GM10266 (cell line): ENCODE data around the gene DYNC2LI1.

Experiments used
- DNase-seq: peaks from one replicate; pipeline ENCODE4 v3.0.0; 2012; ENCODE audit errors: extremely low spot score
- TF ChIP-seq, protein P1 (sequence below): IDR thresholded peaks from 2 replicates; pipeline ENCODE4 v1.5.1; 2012; ENCODE audit warnings: mild to moderate bottlenecking, low read depth; ENCODE audit not compliant: control insufficient read depth, insufficient read depth; ENCODE audit errors: missing control alignments

Gene DYNC2LI1

GRCh38 chr2:43837831-43838559, 64.2 kb downstream of the DYNC2LI1 start:
- DNase-seq = no peak
- TF ChIP-seq, protein P1, sequence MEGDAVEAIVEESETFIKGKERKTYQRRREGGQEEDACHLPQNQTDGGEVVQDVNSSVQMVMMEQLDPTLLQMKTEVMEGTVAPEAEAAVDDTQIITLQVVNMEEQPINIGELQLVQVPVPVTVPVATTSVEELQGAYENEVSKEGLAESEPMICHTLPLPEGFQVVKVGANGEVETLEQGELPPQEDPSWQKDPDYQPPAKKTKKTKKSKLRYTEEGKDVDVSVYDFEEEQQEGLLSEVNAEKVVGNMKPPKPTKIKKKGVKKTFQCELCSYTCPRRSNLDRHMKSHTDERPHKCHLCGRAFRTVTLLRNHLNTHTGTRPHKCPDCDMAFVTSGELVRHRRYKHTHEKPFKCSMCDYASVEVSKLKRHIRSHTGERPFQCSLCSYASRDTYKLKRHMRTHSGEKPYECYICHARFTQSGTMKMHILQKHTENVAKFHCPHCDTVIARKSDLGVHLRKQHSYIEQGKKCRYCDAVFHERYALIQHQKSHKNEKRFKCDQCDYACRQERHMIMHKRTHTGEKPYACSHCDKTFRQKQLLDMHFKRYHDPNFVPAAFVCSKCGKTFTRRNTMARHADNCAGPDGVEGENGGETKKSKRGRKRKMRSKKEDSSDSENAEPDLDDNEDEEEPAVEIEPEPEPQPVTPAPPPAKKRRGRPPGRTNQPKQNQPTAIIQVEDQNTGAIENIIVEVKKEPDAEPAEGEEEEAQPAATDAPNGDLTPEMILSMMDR = no peak

GRCh38 chr2:43838560-43839267, 64.9 kb downstream of the DYNC2LI1 start, which contains the start of the genes ABCG5 and ABCG8:
Gene ABCG5 (minus strand): TSS chr2:43838839. CDS start chr2:43838679, 160 bp downstream.
Gene ABCG8 (plus strand): TSS chr2:43838971. CDS start chr2:43839054, 83 bp downstream.
- TF ChIP-seq, protein P1 = no peak
- no peak for DNase-seq

GRCh38 chr2:43839776-43840564, 66.1 kb downstream of the DYNC2LI1 start:
- DNase-seq = no peak
- TF ChIP-seq, protein P1 = no peak

GRCh38 chr2:43840965-43841364, 67.1 kb downstream of the DYNC2LI1 start:
- no peak for DNase-seq
- TF ChIP-seq, protein P1 = no peak

DNA sequence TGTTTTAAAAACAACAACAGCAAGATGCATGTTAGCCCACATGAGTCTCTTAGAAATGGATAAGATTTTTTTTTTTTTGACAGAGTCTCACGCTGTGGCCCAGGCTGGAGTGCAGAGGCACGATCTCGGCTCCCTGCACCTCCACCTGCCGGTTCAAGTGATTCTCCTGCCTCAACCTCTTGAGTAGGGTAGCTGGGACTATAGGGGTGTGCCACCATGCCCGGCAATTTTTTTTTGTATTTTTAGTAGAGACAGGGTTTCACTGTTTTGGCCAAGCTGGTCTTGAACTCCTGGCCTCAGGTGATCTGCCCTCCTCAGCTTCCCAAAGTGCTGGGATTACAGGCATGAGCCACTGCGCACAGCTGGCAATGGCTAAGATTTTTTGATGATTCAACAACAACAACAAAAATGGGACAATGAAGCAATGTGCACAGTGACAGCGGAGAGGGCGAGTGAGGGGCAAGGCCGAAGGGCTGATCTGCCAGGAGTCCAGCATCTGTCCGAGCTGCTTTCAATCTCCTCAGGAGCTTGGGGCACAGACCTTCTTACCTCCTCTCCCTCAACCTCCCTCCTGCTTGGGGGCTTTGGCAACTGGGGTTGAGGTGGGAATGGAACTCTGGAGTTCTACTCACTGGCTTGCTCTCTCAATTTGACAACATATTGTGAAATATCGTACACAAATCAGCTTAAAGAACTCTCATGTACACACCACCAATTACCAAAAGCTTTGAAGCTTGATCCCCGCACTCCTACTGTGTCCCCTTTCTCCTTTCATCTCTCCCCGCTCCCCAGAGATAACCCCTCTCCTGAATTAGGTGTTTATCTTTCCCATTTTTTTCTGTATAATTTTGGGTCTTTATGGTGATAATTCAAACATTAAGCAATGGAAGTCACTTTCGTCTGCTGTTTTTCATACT, 68.4 kb downstream of the DYNC2LI1 start:
- TF ChIP-seq, protein P1 = no peak
- no peak for DNase-seq

DNA sequence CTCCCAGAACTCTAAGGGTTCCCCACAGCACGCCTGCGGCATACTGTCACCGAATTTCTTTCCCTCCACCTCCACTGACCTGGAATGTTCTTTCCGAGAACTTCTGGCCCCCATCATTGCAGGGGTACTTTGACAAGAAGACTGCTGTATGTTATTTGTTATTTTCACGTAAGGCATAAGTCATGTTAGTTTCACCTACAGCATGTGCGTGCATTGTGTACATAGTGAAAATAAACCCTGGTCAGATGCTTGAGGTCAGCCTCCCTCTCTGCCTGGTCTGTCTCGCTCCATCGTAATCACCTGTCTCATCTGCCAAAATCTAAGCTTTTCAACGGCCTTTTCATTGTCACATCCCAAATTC, 69.0 kb downstream of the DYNC2LI1 start:
- TF ChIP-seq, protein P1 = no peak
- no peak for DNase-seq
